GM21447 (cell line): ENCODE results near the gene CMIP.
"Not testable (repeated sequence)": the region's sequence is repeated elsewhere in the genome, so short reads cannot be mapped to it uniquely, and the experiment has no call there.

Experiments
- ATAC-seq: cut with Tn5 transposase; IDR thresholded peaks from one replicate; pipeline ENCODE4 v1.9.1; 2021; ENCODE audit not compliant: unreplicated experiment

CMIP gene

DNA sequence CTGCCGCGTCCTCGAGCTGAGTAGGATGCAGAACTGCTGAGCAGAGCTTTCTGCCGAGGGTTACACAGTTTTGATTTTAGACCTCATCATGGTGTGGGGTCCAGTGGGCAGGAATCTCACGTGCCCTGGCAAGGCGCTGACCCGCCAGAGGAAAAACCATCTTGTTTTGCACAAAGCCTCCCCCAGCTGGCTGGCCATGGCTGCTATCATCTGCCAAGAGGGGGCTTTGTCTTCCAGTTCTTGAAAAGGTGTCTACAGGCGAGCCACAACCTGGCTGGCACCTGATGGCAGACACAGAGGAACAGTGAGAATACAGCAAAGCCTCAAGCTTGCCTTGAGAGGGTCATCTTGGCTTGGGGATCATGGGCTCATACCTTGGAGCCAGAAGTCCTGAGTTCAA is 118.3 kb downstream of the CMIP start:
- no peak for ATAC-seq

DNA sequence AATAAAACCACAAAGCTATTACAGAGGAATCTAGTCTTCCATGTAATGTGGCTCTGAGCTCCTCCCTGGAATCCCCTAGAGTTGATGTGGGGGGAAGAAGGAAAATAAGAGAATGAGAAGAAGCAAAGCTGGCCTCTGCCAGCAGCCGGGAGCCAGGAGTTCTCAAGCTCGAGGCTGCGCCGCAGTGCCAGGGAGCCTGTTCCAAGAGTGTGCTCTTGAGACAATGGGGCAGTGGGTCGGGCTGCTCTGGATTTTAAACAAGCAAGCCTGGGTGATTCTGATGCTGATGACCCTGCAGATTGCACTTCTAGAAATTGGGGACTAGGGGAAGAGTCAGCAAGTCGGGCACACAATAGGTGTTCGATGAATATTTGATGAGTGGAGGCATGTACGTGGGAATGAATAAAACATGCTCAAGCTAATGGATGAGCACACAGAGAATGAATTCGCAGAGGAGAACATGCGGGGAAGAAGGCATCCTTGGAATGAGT is 119.9 kb downstream of the CMIP start:
- ATAC-seq, result no peak

DNA sequence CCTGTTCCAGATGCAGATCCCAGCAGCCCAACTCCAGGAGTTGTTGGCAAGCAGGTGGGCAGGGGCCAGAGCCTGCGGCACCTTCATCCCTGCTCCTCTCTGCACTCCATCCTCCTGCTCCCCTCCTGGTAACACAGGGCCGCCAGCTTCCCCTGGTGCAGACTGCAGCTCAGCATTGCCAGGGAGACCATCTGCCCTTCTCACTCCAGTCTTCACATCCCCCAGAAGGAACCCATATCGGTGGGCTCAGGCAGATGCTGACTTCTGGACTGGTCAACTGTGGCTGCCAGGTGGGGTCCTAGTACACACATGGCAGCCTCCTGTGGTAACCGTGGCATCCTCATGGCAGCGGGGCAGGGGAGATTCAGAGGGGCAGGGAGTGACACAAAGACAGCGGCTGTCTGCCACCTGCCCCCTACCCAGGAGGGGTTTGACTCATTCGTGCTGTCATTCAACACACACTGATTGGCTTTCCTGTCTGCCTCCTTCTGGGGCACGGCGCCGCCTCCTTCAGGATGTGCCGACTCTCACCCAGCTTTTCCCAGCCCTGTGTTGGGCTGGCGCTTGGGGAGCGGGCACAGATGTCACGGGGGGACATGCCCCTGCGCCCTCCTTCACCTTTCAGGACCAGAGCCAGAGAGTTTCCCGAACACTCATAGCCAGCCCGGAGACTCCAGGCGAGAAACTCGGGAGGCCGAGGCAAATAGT is 120.9 kb downstream of the CMIP start:
- no peak for ATAC-seq

DNA sequence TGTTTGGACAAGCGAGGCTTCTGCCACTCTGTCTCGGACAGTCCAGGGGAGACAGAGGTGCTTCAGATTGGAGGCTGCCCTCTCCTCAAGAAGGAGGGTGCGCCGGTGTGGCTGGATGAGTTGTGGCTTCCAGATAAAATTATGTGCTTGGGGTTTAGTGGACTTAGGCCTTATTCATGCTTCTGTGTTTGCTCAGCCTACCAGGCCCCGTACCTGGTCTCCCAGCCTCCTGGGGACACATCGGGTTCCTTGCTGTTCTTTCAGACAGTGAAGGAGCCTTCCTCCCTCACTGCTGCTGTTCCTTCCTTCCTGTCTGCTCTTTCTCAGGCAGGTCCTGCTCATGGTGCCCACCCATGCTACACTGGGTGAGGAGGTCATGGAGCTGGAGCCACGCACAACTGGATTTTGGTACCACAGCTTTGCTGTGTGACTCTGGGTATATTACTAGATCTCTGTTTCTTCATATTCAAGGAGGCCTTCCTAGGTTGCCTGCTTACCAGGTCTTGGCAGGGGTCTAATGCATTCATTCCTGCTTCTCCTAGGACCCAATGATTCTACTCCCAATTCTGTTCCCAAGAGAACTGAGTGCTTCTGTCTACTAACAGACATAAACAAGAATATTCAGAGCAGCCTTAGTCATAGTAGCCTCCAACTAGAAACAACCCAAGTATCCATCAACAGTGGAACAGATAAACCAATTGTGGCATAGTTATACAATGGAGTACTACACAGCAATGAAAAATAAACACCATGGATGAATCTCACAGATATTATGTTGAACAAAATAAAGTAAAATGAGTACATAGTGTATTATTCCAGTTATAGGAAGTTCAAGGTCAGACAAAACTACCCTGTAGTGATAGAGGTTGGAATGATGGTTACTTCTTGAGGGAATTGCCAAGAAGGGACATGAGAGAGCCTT is 121.7 kb downstream of the CMIP start:
- no peak for ATAC-seq

DNA sequence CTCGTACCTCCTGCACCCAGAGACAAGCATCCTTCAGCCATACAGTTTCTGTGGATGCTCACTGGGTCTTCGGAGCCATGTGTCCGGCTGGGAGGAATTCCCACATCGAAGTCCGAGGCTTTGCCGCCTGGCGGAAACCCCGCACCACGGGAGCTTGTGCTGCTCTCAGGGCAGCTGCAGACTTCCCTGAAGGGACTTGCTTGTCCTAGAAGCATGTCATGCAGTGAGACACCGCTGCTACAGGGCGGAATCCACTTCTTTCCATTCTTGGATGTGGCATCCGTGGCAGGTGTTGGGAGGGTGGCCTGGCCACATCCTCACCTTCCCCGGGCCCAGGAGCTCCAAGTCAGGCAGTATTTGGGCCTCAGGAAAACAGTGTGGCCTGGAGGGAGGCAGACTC is 122.5 kb downstream of the CMIP start:
- ATAC-seq, result no peak

DNA sequence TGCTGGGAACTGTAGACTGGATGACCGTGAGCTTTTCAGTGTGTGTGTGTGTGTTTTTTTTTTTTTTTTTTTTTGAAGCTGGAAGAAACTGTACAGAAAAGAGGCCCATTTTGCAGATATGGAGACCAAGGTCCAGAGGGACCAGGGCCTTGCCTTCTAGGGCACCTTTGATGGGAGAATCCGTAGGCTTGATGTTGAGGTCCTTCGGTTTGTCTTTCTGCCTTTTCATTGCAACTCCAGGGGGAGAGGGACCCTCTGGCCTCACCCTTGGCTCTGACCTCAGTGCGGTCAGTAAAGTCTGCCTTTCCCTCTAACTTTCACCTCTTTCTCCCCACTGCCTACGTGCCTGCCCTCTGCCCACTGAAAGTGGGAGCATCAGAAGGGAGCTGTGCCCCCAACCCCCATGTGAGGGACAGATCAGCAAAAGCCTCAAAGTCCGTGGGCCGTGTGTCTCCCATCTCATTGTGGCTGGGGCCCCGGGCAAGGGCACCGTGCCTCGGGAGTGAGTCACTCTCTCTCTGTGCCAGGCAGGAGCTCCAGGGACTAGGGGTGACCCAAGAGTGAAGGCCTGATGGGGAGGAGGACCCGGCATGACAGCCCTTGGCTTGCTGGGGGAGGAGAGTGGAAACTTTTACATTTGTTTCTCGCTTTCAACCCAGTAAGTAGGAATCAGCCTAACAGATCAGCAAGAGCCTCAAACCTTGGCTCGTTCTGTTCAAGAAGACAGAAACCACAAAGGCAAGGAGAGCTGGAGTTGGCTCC is 123.6 kb downstream of the CMIP start:
- ATAC-seq, result no peak

DNA sequence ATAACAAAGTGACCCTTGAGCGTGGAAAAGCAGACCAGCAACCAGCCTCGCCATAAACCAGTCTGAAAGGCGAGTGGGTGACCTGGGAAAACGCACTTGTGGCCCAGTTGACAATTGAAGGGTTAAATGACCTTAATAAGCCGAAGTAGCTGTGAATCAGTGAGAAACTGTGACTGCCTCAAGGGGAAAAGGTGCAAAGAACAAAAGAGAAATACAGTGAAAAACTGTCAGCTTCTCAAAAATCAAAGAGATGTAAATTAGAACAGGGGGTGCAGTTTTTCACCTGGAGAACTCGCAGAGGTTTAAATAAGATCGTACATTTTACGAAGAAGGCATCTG is 124.1 kb downstream of the CMIP start:
- no peak for ATAC-seq

DNA sequence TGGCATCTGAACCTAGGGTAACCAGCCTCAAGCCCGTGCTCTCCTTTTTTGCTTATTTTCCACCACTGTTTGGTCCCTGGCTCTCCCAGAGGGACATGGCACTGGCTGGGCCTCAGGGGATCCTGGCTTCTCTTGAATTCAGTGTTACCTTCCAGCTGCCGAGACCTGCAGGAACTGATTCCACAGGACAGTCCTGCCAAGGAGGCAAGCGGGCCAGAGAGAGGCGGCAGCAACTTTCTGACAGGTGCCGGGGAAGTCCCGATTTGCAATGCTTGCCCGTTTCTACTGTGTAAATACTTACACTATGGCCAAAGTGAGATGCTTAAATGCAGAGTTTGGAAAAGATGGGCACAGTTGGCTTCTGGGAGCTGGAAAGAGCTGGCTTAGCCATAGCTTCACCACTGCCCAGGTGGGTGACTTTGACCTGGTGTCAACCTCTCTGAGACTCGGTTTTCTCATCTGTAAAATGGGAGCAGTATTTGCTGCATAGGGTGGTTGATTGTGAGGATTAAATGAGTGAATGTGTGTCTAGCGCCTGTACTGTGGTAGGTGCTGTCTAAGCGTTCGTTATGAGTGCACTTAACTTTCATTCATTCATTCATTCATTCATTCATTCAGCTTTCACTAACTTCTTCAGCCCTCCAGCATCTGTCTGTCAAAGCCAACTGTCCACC is 124.9 kb downstream of the CMIP start:
- no peak for ATAC-seq

DNA sequence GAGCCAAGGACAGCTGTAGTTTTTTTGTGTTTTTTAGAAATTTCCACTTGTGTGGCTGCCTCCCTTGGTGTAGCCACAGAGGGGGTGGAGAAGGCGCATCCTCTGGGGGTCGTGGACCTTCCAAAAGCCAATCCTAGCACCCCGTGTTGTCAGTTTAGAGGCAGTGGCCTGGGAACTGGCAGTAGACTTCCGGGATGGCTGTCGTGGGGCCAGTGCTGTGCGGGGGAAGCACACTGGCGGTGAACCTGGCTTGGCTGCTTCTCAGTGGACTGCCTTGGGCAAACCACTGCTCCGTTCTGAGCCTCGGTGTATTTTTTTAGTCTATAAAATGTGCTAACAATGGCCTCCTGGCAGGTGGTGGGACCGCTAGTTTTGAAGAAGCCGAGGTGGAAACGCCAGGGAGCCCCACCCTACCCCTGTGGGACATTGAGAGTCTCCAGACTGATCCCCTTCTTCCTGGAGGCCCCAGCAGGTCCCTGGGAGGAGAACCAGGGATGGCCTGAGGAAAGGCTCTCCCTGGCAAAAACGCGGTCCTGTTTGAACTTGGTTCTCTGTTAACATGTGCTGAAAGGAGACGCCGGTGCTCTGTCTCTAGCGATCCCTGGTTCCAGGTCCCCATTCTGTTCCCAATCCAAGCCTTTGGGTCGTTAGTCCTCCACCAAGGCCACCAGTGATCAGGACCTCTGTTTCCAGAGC is 125.7 kb downstream of the CMIP start:
- no peak for ATAC-seq

DNA sequence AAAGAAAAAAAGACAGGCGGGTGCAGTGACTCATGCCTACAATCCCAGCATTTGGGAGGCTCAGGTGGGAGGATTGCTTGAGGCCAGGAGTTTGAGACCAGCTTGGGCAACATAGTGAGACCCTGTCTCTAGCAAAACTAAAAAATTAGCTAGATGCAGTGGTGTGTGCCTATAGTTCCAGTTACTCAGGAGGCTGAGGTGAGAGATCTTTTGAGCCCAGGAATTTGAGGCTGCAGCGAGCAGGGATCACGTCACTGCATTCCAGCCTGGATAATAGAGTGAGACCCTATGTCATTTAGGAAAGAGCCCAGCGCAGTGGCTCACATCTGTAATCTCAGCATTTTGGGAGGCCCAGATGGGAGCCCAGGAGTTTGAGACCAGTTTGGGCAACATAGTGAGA is 126.6 kb downstream of the CMIP start:
- no peak for ATAC-seq

DNA sequence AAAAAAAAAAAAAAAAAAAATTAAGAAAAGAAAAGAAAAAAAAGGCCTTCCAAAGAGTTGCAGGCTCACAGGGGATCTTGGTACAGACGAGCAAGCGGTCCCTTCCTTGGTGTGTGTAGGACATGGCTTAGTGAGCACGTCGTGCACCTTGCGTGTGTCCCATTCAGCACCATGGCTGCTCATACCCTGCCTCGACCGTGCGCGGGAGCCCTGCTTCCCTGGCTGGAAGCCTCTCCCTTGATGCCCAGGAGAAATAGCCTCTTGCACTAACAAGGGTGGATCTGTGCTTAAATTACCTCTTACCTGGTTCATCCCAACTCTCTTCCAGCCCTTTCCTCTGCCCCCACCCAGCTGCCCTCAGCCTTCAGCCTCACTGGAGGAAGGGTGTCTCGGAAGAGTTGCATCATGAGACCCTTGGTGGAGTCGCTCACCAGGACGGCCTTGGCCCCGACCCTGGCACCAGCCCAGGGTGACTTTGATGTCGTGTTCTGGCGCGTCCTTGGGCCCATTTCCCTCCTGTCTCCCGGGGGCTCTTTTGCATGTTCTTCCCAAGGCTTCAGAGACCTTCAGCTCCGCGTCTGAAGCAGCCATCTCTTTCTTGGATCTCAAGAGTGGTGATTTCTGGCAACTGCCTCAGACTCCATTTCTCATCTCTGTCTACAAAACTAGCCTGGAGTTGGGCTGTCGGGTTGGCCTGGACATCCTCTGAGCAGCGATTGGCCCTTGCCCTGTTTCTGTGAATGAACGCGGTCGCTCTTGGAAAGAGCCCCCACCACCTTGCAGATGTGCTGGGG is 127.2 kb downstream of the CMIP start:
- no peak for ATAC-seq

DNA sequence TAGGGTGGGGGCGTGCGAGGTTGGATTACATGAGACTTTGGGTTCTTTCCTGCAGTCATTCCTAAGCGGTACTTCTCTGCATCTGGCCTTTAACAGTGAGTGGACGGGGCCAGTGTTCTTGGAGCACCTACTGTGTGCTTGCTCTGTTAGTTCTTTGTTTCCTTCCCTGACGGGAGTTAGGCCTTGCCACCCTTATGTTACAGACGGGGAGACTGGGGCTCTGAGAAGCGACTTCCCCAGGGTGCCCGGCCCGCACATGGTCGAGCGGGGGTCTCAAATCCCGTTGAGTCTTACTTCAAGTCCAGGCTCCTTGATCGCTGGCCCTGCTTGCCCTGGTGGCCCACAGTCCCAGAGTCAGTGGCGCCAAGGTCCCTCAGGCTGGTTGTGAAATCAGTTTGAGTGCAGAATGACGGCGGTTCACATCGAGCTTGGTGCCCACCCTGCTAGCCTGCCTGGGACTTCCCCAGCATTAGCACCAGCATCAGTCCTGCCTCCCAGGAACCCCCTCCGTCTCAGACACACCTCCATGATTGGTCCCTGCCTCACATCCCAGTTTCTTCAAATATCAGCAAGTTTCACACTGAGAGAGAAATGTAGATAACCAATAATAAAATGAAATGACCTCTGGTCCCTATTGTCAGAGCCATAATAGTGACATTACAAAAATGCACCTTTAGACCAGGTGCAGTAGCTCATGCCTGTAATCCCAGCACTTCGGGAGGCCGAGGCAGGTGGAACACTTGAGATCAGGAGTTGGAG is 128.0 kb downstream of the CMIP start:
- no peak for ATAC-seq

DNA sequence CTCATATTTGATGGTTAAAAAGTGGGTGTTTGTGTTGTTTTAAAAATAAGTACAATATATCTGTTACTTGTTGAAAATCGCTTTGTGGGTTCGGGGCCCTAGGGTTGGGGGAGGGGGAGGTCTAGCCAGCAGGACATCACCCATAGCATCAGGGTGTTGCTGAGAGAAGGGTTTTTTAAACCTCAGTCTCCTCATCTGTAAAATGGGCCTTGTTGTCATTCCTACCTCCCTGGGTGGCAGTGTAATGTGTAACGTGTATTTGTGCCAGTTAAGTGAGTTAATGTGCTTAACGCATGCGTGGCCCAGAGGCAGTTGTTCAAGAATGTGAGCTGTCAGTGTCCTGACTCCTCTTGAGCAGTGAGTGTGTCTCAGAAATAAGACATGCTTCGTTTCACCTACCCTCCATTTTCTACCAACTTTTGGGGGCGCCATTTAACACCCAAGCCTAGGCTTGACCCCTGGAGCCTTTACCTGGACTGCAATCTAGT is 129.0 kb downstream of the CMIP start:
- ATAC-seq, result no peak

DNA sequence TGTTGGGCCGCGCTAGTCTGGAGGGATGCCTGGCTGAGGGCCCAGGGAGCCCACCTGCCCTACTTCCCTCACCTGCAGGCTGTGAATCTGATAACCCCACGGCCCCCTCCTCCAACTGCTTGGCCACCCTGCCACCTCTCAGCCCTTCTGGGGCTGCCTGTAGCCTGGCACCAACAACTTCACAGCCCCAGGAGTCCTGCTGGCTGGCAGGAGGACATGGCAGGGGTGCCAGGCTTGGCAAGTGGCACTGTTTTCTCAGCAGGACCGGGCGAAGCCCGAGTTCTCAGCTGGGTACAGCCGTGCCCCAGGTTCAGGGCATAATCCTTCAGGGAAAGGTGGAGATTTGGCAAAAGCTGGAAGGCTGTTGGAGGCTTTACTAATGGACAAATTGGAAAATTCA is 129.6 kb downstream of the CMIP start:
- ATAC-seq, result no peak

DNA sequence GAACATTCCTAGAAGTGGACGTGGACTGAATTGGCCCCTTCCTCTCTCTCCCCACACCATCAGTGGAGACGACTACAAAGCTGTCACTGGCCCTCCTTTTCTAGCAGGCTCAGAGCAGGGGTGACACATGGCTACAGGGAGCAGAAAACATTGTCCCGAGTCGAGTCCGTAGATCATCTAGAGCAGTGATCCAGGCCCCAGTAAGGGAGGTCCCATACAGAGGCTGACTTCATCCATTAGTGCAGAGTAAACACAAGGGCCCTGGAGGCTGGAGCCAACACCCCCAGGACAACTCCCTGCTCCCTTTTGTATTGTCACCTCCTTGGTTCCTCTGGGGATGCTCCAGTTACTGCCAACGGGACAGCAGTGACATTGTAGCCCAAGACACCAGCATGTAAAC is 130.7 kb downstream of the CMIP start:
- no peak for ATAC-seq

DNA sequence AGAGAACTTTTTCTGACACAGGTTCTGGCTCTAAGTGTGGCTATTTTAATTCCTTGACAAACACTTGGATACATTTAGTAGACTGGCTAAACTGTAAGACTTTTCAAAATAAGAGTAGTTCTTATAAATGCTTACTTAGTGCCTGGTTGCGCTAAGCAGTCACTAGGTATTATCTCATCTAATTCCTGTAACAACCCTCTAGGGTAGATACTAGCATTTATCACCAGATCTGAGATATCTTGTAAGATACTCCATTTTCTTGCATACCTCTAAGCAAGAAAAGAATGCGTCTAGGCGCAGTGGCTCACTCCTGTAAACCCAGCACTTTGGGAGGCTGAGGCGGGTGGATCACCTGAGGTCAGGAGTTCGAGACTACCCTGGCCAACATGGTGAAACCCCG is 131.2 kb downstream of the CMIP start:
- no peak for ATAC-seq

DNA sequence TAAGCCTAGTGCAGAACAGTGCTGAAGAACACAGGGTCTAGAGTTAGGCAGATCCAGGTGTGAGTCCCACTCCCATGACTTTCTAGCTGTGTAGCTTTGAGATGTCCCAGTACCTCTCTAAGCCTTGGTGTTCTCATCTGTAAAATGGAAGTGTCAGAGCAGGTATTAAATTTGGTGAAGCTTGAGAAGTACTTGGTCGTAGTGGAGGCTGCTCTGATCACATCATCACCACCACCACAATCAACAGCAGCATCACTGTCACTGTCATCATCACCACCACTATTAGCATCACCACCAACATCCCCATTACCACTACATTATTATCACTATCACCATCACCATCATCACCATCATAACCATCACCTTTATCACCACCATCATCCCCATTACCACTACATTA is 132.1 kb downstream of the CMIP start:
- no peak for ATAC-seq

DNA sequence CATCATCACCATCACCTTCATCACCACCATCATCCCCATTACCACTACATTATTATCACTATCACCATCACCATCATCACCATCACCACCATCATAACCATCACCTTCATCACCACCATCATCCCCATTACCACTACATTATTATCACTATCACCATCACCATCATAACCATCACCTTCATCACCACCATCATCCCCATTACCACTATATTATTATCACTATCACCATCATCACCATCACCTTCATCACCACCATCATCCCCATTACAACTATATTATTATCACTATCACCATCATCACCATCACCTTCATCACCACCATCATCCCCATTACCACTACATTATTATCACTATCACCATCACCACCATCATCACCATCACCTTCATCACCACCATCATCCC is 132.7 kb downstream of the CMIP start:
- not testable (repeated sequence) for ATAC-seq

DNA sequence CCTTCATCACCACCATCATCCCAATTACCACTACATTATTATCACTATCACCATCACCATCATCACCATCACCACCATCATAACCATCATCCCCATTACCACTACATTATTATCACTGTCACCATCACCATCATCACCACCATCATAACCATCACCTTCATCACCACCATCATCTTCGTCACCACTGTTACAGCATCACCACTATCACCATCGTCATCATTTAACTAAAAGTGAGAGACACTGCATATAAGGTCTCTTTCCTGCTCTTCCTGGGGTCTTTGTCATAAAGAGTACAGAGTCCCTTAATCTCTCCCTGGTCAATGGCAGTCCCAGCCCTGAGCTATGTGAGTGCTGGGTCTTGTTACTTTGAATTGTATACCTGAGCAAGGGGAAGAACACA is 133.5 kb downstream of the CMIP start:
- ATAC-seq, result no peak
